ENCODE measurements around the gene PHF10.
"Not testable (repeated sequence)": the region's sequence is repeated elsewhere in the genome, so short reads cannot be mapped to it uniquely, and the experiment has no call there.

The PHF10 gene

GRCh38 chr6:169697115-169697514 is 27.2 kb downstream of the PHF10 start:
- H3K36me3 ChIP-seq (ENCODE audit: insufficient read depth, low read length) = peaks cover 17% of the 10 kb centered on the region
- peak; percentile 24 for TF ChIP-seq CTCF (IDR thresholded peaks at IDR 0.05; ENCODE audit: borderline replicate concordance, extremely low read depth, low read length, poor library complexity, severe bottlenecking)
- H2AFZ ChIP-seq (ENCODE audit: low read depth, low read length); DNase-seq; ATAC-seq (ENCODE audit: insufficient read depth, low read depth); H3K27me3 ChIP-seq (ENCODE audit: insufficient read depth, low read length, poor library complexity); H4K20me1 ChIP-seq (ENCODE audit: insufficient read depth, low read length); H3K4me2 ChIP-seq (ENCODE audit: insufficient read depth, low read length); H3K4me3 ChIP-seq (ENCODE audit: low read depth in 1 of 2, low read length in 2 of 2); H3K27ac ChIP-seq (ENCODE audit: low read length); H3K9ac ChIP-seq (ENCODE audit: low read depth, low read length): not testable (repeated sequence)
- peaks cover 30% of the 10 kb centered on the region for H3K79me2 ChIP-seq (ENCODE audit: insufficient read depth, low read length)
- H3K4me1 ChIP-seq (ENCODE audit: insufficient read depth, low read length) = peaks cover 17% of the 10 kb centered on the region
- peaks cover 11% of the 10 kb centered on the region for H3K9me3 ChIP-seq (ENCODE audit: insufficient read depth, low read length, severe bottlenecking)

GRCh38 chr6:169695131-169695530 is 29.2 kb downstream of the PHF10 start:
- Histone ChIP-seq H3K27ac (ENCODE audit: low read length) (no peak overlapping the region), H3K4me2 (ENCODE audit: insufficient read depth, low read length) (no peak overlapping the region), H3K9me3 (ENCODE audit: insufficient read depth, low read length, severe bottlenecking) (peaks cover 11% of the 10 kb centered on the region), H3K4me3 (ENCODE audit: low read depth in 1 of 2, low read length in 2 of 2) (no peak overlapping the region), H2AFZ (ENCODE audit: low read depth, low read length) (no peak overlapping the region), H4K20me1 (ENCODE audit: insufficient read depth, low read length) (0 out of 2 replicates have a peak, but pooled peaks cover 3% of the 10 kb centered on the region), H3K27me3 (ENCODE audit: insufficient read depth, low read length, poor library complexity) (no peaks in the 10 kb centered on the region), H3K4me1 (ENCODE audit: insufficient read depth, low read length) (peaks cover 4% of the 10 kb centered on the region), H3K36me3 (ENCODE audit: insufficient read depth, low read length) (peaks cover 16% of the 10 kb centered on the region), H3K79me2 (ENCODE audit: insufficient read depth, low read length) (peaks cover 10% of the 10 kb centered on the region), H3K9ac (ENCODE audit: low read depth, low read length) (no peak overlapping the region)
- TF ChIP-seq CTCF (IDR thresholded peaks at IDR 0.05; ENCODE audit: borderline replicate concordance, extremely low read depth, low read length, poor library complexity, severe bottlenecking) = no peak
- TF ChIP-seq EZH2 (IDR thresholded peaks at IDR 0.05; ENCODE audit: borderline replicate concordance, low read depth, low read length, severe bottlenecking) = no peak
- DNase-seq (no peak), ATAC-seq (ENCODE audit: insufficient read depth, low read depth) (no peak)

GRCh38 chr6:169692516-169692915 is 31.8 kb downstream of the PHF10 start:
- Histone ChIP-seq H3K27me3 (ENCODE audit: insufficient read depth, low read length, poor library complexity) (no peaks in the 10 kb centered on the region), H2AFZ (ENCODE audit: low read depth, low read length) (no peak overlapping the region), H4K20me1 (ENCODE audit: insufficient read depth, low read length) (no peaks in the 10 kb centered on the region), H3K9me3 (ENCODE audit: insufficient read depth, low read length, severe bottlenecking) (peaks cover 11% of the 10 kb centered on the region), H3K36me3 (ENCODE audit: insufficient read depth, low read length) (peaks cover 12% of the 10 kb centered on the region; the same call in 1 of the 2 replicates), H3K4me3 (ENCODE audit: low read depth in 1 of 2, low read length in 2 of 2) (no peak overlapping the region), H3K9ac (ENCODE audit: low read depth, low read length) (no peak overlapping the region), H3K27ac (ENCODE audit: low read length) (no peak overlapping the region), H3K79me2 (ENCODE audit: insufficient read depth, low read length) (no peaks in the 10 kb centered on the region), H3K4me1 (ENCODE audit: insufficient read depth, low read length) (no peaks in the 10 kb centered on the region), H3K4me2 (ENCODE audit: insufficient read depth, low read length) (no peak overlapping the region)
- no peak for ATAC-seq (ENCODE audit: insufficient read depth, low read depth)
- DNase-seq = no peak
- TF ChIP-seq EZH2 (IDR thresholded peaks at IDR 0.05; ENCODE audit: borderline replicate concordance, low read depth, low read length, severe bottlenecking) (no peak), CTCF (IDR thresholded peaks at IDR 0.05; ENCODE audit: borderline replicate concordance, extremely low read depth, low read length, poor library complexity, severe bottlenecking) (no peak)

- Histone ChIP-seq H3K27ac (ENCODE audit: low read length) (no peak overlapping the region), H2AFZ (ENCODE audit: low read depth, low read length) (no peak overlapping the region), H3K79me2 (ENCODE audit: insufficient read depth, low read length) (no peaks in the 10 kb centered on the region), H4K20me1 (ENCODE audit: insufficient read depth, low read length) (no peaks in the 10 kb centered on the region), H3K9ac (ENCODE audit: low read depth, low read length) (no peak overlapping the region), H3K36me3 (ENCODE audit: insufficient read depth, low read length) (peaks cover 17% of the 10 kb centered on the region), H3K27me3 (ENCODE audit: insufficient read depth, low read length, poor library complexity) (no peaks in the 10 kb centered on the region), H3K4me1 (ENCODE audit: insufficient read depth, low read length) (no peaks in the 10 kb centered on the region), H3K4me2 (ENCODE audit: insufficient read depth, low read length) (no peak overlapping the region), H3K9me3 (ENCODE audit: insufficient read depth, low read length, severe bottlenecking) (peaks cover 11% of the 10 kb centered on the region), H3K4me3 (ENCODE audit: low read depth in 1 of 2, low read length in 2 of 2) (no peak overlapping the region)
- TF ChIP-seq EZH2 (IDR thresholded peaks at IDR 0.05; ENCODE audit: borderline replicate concordance, low read depth, low read length, severe bottlenecking) (no peak), CTCF (IDR thresholded peaks at IDR 0.05; ENCODE audit: borderline replicate concordance, extremely low read depth, low read length, poor library complexity, severe bottlenecking) (no peak)
- ATAC-seq (ENCODE audit: insufficient read depth, low read depth) (no peak), DNase-seq (no peak)
Observed at GRCh38 chr6:169691260-169691659, 33.0 kb downstream of the PHF10 start.
